ENCODE results near the gene ZEB2. TPM values are rescaled to one million over a fixed set of nuclear protein-coding genes. Genes with fewer than 3 reads are reported as not detected.

Gene ZEB2
- total RNA-seq, 2 experiments from 2014 or later, result 19.4 to 20.6 TPM

GRCh38 chr2:144547494-144547893 is 27.6 kb upstream of the ZEB2 start:
- Mint-ChIP-seq H3K27me3 (peaks cover 14% of the 10 kb centered on the region), H3K36me3 (ENCODE audit: low read depth) (no peaks in the 10 kb centered on the region), H3K9me3 (no peaks in the 10 kb centered on the region), H3K4me1 (peaks cover 4% of the 10 kb centered on the region), H3K27ac (no peak overlapping the region), H3K4me3 (no peak overlapping the region)
- no peak for DNase-seq
- ChIA-PET POLR2A (no interaction called here), CTCF (no interaction called here)

- no peak overlapping the region for H3K4me3 Mint-ChIP-seq
- ChIA-PET POLR2A (no interaction called here), CTCF (no interaction called here)
- peaks cover 17% of the 10 kb centered on the region for H3K27me3 Mint-ChIP-seq
- DNase-seq, result no peak
- no peak overlapping the region for H3K27ac Mint-ChIP-seq
- H3K36me3 Mint-ChIP-seq (ENCODE audit: low read depth), result no peaks in the 10 kb centered on the region
- H3K4me1 Mint-ChIP-seq, result peaks cover 4% of the 10 kb centered on the region
- no peaks in the 10 kb centered on the region for H3K9me3 Mint-ChIP-seq
Observed at GRCh38 chr2:144546933-144547332, 27.0 kb upstream of the ZEB2 start.

DNA sequence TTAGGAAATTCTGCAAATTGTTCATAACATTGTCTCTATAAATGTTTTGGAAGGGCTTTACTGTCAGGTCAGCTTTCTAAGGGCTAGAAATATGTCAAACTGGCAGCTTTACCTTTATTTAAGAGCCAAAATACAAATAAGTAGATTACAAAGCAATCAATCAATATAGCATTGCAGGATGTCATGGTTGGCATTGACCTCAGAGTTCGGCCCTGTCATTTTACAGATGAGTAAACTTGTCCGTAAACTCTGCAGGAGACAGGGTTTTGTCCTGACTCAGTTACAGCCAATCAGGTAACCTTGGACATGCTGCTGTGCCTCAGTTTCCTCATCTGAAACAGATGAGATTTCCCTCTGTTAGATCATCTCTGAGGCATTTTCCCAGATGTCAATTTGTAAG is 25.9 kb upstream of the ZEB2 start:
- CTCF ChIA-PET, result no interaction called here

DNA sequence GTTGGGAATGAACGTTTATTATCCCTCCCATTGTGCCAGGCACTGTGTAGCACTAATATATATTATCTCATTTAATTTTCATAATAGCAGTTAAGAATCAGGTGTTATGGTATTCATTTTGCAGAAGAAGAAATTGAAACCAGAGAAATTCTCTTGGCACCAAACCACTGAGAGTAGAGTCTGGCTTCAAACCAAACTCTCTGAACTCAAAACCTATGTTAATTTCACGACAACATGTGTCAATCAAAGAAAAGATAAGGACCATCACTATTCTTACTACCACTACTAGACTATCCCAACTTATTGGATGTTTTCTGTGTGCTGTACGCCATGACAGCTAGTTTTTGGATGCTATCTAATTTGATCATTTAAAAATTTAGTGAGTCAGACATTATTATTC is 24.1 kb upstream of the ZEB2 start:
- Mint-ChIP-seq H3K9me3 (no peaks in the 10 kb centered on the region), H3K27me3 (peaks cover 26% of the 10 kb centered on the region), H3K4me3 (no peak overlapping the region), H3K27ac (no peak overlapping the region), H3K36me3 (ENCODE audit: low read depth) (no peaks in the 10 kb centered on the region), H3K4me1 (peaks cover 4% of the 10 kb centered on the region)
- ChIA-PET POLR2A (no interaction called here), CTCF (no interaction called here)
- no peak for DNase-seq

More for the DNA sequence above, 25.9 kb upstream of the ZEB2 start:
- H3K4me1 Mint-ChIP-seq, result peaks cover 4% of the 10 kb centered on the region
- POLR2A ChIA-PET, result no interaction called here
- H3K36me3 Mint-ChIP-seq (ENCODE audit: low read depth), result no peaks in the 10 kb centered on the region
- H3K27ac Mint-ChIP-seq, result no peak overlapping the region
- H3K27me3 Mint-ChIP-seq, result peaks cover 26% of the 10 kb centered on the region
- H3K4me3 Mint-ChIP-seq, result no peak overlapping the region
- no peaks in the 10 kb centered on the region for H3K9me3 Mint-ChIP-seq
- no peak for DNase-seq

DNA sequence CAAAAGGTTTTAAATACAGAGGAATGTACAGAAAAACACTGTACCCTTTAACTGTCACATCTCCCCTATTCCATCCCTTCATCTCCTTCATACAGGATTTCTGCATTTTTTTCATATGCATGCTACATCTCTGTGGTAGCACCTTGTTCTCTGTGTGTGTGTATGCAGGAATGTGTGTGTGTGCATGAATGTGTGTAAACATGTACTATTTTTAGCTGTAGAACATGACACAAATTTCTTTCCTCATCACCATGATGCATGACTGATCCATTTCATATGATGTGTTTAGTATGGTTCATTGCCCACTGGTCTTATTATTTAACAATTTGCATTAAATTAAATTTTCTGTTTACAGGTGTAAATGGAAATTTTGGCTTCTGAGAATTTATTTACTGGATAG is 21.5 kb upstream of the ZEB2 start:
- Mint-ChIP-seq H3K27ac (no peak overlapping the region), H3K4me1 (no peaks in the 10 kb centered on the region), H3K9me3 (no peaks in the 10 kb centered on the region), H3K36me3 (ENCODE audit: low read depth) (no peaks in the 10 kb centered on the region), H3K27me3 (peaks cover 23% of the 10 kb centered on the region), H3K4me3 (no peak overlapping the region)
- ChIA-PET CTCF (no interaction called here), POLR2A (no interaction called here)
- DNase-seq, result no peak

GRCh38 chr2:144539289-144539782 is 19.4 kb upstream of the ZEB2 start:
- no peak for DNase-seq
- Mint-ChIP-seq H3K27ac (no peak overlapping the region), H3K4me3 (no peak overlapping the region), H3K9me3 (no peaks in the 10 kb centered on the region), H3K36me3 (ENCODE audit: low read depth) (no peaks in the 10 kb centered on the region), H3K4me1 (no peaks in the 10 kb centered on the region), H3K27me3 (peaks cover 29% of the 10 kb centered on the region)
- ChIA-PET CTCF (no interaction called here), POLR2A (no interaction called here)

- no peak for DNase-seq
- CTCF ChIA-PET, result no interaction called here
- Mint-ChIP-seq H3K36me3 (ENCODE audit: low read depth) (no peaks in the 10 kb centered on the region), H3K4me3 (no peak overlapping the region), H3K4me1 (no peaks in the 10 kb centered on the region), H3K27ac (no peak overlapping the region), H3K9me3 (no peaks in the 10 kb centered on the region), H3K27me3 (peaks cover 46% of the 10 kb centered on the region)
- POLR2A ChIA-PET, result no interaction called here
Observed at GRCh38 chr2:144535300-144535699, 15.4 kb upstream of the ZEB2 start.

- Mint-ChIP-seq H3K4me1 (no peaks in the 10 kb centered on the region), H3K36me3 (ENCODE audit: low read depth) (no peaks in the 10 kb centered on the region), H3K27me3 (peaks cover 59% of the 10 kb centered on the region), H3K9me3 (no peaks in the 10 kb centered on the region), H3K4me3 (no peak overlapping the region), H3K27ac (no peak overlapping the region)
- ChIA-PET POLR2A (no interaction called here), CTCF (no interaction called here)
- DNase-seq, result no peak
Observed at GRCh38 chr2:144533221-144533620, 13.3 kb upstream of the ZEB2 start.

GRCh38 chr2:144530596-144530995 is 10.7 kb upstream of the ZEB2 start:
- no peaks in the 10 kb centered on the region for H3K4me1 Mint-ChIP-seq
- H3K36me3 Mint-ChIP-seq (ENCODE audit: low read depth), result no peaks in the 10 kb centered on the region
- no peak for DNase-seq
- ChIA-PET POLR2A (interaction anchor here (1.5 kb wide), 1 partner anchor 9 kb away, joined by 4 read pairs; no protein-coding TSS in a partner anchor), CTCF (no interaction called here)
- no peaks in the 10 kb centered on the region for H3K9me3 Mint-ChIP-seq
- no peak overlapping the region for H3K4me3 Mint-ChIP-seq
- H3K27me3 Mint-ChIP-seq, result peaks cover 78% of the 10 kb centered on the region
- no peak overlapping the region for H3K27ac Mint-ChIP-seq

- Mint-ChIP-seq H3K9me3 (no peaks in the 10 kb centered on the region), H3K4me3 (no peak overlapping the region), H3K36me3 (ENCODE audit: low read depth) (no peaks in the 10 kb centered on the region), H3K27me3 (peaks cover 80% of the 10 kb centered on the region), H3K4me1 (no peaks in the 10 kb centered on the region), H3K27ac (no peak overlapping the region)
- ChIA-PET POLR2A (interaction anchor here (1.5 kb wide), 1 partner anchor 8 kb away, joined by 4 read pairs; no protein-coding TSS in a partner anchor), CTCF (no interaction called here)
- no peak for DNase-seq
Observed at GRCh38 chr2:144529841-144530240, 9.9 kb upstream of the ZEB2 start.

DNA sequence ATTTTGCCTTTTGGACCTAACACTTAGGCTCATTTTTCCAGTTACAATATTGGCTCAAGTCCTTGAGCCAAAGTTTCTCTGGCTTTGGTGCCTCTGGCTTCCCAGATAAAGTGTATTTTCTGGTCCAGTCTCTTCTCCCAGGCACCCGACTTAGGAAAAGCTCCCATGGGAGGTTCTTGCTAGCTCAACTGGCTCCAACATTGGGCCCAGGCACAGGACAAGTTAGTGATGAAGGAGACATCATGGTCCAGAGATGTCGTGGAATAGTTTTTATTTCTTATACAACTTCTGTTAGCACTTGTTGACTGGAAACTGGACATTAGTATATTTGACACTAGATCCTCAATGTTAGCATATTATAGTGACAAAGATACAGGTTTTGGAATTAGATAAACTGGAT is 8.2 kb upstream of the ZEB2 start:
- Mint-ChIP-seq H3K4me1 (peaks cover 10% of the 10 kb centered on the region), H3K36me3 (ENCODE audit: low read depth) (no peaks in the 10 kb centered on the region), H3K4me3 (no peak overlapping the region), H3K27ac (no peak overlapping the region), H3K9me3 (no peaks in the 10 kb centered on the region), H3K27me3 (peaks cover 76% of the 10 kb centered on the region)
- POLR2A ChIA-PET, result no interaction called here
- DNase-seq, result no peak
- CTCF ChIA-PET, result no interaction called here

- H3K27ac Mint-ChIP-seq, result no peak overlapping the region
- POLR2A ChIA-PET, result no interaction called here
- no peaks in the 10 kb centered on the region for H3K36me3 Mint-ChIP-seq (ENCODE audit: low read depth)
- peaks cover 19% of the 10 kb centered on the region for H3K4me1 Mint-ChIP-seq
- no peaks in the 10 kb centered on the region for H3K9me3 Mint-ChIP-seq
- CTCF ChIA-PET, result no interaction called here
- DNase-seq, result no peak
- H3K27me3 Mint-ChIP-seq, result peaks cover 75% of the 10 kb centered on the region
- H3K4me3 Mint-ChIP-seq, result no peak overlapping the region
Observed at GRCh38 chr2:144526831-144527230, 6.9 kb upstream of the ZEB2 start.

GRCh38 chr2:144524118-144525009 is 4.4 kb upstream of the ZEB2 start:
- Mint-ChIP-seq H3K27me3 (peaks cover 67% of the 10 kb centered on the region), H3K36me3 (ENCODE audit: low read depth) (no peaks in the 10 kb centered on the region), H3K4me3 (peak overlapping the region; percentile 74), H3K9me3 (no peaks in the 10 kb centered on the region), H3K4me1 (peaks cover 21% of the 10 kb centered on the region), H3K27ac (no peak overlapping the region)
- ChIA-PET POLR2A (no interaction called here), CTCF (no interaction called here)
- DNase-seq, result peak; percentile 28

GRCh38 chr2:144523596-144524117 is 3.7 kb upstream of the ZEB2 start:
- peaks cover 64% of the 10 kb centered on the region for H3K27me3 Mint-ChIP-seq
- no peak overlapping the region for H3K27ac Mint-ChIP-seq
- CTCF ChIA-PET, result interaction anchor here (0.9 kb wide), 1 partner anchor 128 kb away, joined by 3 read pairs; no protein-coding TSS in a partner anchor
- POLR2A ChIA-PET, result no interaction called here
- no peaks in the 10 kb centered on the region for H3K9me3 Mint-ChIP-seq
- DNase-seq, result no peak
- no peaks in the 10 kb centered on the region for H3K36me3 Mint-ChIP-seq (ENCODE audit: low read depth)
- H3K4me1 Mint-ChIP-seq, result peaks cover 21% of the 10 kb centered on the region
- peak overlapping the region; percentile 74 for H3K4me3 Mint-ChIP-seq

Data from activated CD4-positive, alpha-beta memory T cell treated with anti-CD3 and anti-CD28 coated beads, Interleukin-2, amount 10 ng/mL, durations not matched to agents 7 days and 5 days (primary cell).